ENCODE results near the gene GOSR1. TPM values are rescaled to one million over a fixed set of nuclear protein-coding genes. Genes with fewer than 3 reads are reported as not detected.
A peak's percentile ranks its signal among the peaks of the same experiment; 100 is the strongest.

GOSR1 gene
- total RNA-seq, result 10 to 100 TPM in 3 of 4 donors, 1 to 10 TPM in 1; 9.4 to 69.7 (median 45.3) TPM

DNA sequence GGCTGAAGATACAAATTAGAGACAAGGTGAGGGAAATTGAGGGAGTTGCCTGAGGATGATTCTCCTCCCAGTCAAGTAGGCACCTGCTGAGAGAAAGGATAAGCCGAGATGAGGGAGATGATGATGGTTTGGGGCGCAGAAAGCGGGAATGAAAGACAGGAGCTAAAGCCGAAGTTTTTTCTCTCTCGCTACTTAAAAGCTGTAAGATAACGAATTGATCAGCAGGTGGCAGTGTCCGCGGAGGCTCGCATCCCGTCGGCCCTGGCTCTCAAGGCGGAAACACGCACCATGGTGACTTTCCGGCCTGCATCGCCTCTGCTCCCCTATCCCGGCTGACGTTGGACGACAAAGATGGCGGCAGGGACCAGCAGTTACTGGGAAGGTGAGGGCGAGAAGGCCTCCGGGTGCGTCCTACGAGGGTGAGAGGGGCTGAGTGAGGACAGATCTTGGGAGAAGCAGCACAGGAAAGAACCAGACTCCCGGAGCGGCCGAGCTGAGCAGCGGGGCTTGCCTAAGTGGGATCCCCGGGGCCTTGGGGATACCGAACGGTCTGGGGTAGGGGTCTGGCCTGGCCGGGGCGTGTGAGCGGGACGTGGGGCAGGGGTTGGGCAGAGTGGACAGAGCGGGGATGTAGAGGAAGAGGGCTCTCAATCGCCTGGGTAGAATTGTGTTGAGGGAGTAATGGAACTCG, at the start of gene GOSR1:
Gene GOSR1, plus strand, starts transcription at position 326 of the 691 bp plus-strand sequence. Its CDS starts 26 bp downstream, at position 352.
- H3K4me1 ChIP-seq, result peaks cover 0 to 3% of the 10 kb centered on the region in 2 donors
- intact Hi-C loops (cut with DNase I; ENCODE audit: low total_unique reads), result no loop called here
- DNase-seq, result peak; percentile 91 to 93
- no peaks in the 10 kb centered on the region for H3K9me3 ChIP-seq
- peak within 1 kb of the TSS; percentile 84 to 88 for H3K4me3 ChIP-seq
- H3K36me3 ChIP-seq, result no peaks in the 10 kb centered on the region
- TF ChIP-seq POLR2A (IDR thresholded peaks at IDR 0.05) (peak; percentile 40 to 41), CTCF (IDR thresholded peaks at IDR 0.05) (peak; percentile 78 to 89 (median 84))
- peak within 1 kb of the TSS; percentile 93 for H3K27ac ChIP-seq
- H3K27me3 ChIP-seq, result no peaks in the 10 kb centered on the region

DNA sequence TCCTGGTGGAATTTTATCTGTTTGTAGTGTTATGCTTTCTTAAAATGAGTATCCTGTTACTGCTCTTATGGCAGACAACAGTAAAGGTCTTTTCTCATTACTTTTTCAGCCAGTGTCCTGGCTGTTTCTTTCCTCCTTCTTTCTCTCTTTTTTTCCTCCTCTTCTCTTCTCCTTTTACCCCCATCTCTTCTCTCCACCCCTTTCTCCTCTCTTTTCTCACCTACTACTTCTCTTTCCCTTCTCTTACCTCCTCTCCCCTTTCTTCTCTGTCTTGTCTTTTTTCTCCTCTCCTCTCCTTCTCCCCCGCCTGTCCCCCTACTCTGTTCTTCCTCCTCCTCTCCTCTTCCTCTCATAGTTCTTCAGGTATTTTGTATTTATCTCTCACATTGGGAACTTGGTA, 49.6 kb upstream of the GOSR1 start:
- Histone ChIP-seq H3K27me3 (no peaks in the 10 kb centered on the region), H3K9me3 (no peaks in the 10 kb centered on the region), H3K36me3 (no peaks in the 10 kb centered on the region), H3K27ac (peak overlapping the region in 1 of 2 donors; percentile 85), H3K4me3 (no peak overlapping the region), H3K4me1 (peaks cover 0 to 14% of the 10 kb centered on the region in 2 donors)
- intact Hi-C loops (cut with DNase I; ENCODE audit: low total_unique reads), result no loop called here
- TF ChIP-seq CTCF (IDR thresholded peaks at IDR 0.05) (no peak), POLR2A (IDR thresholded peaks at IDR 0.05) (no peak)
- DNase-seq, result no peak

- no peak for DNase-seq
- TF ChIP-seq POLR2A (IDR thresholded peaks at IDR 0.05), result no peak
- TF ChIP-seq CTCF (IDR thresholded peaks at IDR 0.05), result no peak
- H3K36me3 ChIP-seq, result no peaks in the 10 kb centered on the region
- intact Hi-C loops (cut with DNase I; ENCODE audit: low total_unique reads), result no loop called here
- H3K27ac ChIP-seq, result peak overlapping the region; percentile 66 to 85
- no peak overlapping the region for H3K4me3 ChIP-seq
- peaks cover 0 to 14% of the 10 kb centered on the region in 2 donors for H3K4me1 ChIP-seq
- no peaks in the 10 kb centered on the region for H3K27me3 ChIP-seq
- H3K9me3 ChIP-seq, result no peaks in the 10 kb centered on the region
These were observed 48.1 kb upstream of the GOSR1 start for GRCh38 chr17:30429155-30429554.

DNA sequence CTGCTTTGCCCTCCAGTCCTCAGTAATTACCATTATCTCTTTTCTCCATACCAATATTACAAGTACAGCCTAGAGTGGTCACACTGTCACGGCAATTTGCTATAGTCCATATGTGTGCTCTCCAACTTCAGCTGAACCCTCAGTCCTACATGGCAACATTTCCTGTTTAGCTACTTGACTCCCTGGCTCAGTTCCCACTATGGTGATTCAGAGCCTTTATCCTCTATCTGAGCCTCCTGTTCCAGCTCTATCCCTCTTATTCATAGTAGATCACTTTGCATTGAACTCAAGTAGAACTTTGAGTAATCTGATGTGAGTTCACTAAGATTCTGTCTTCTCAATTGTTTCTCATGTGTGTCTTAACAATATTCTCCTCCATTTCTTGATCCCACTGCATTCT, 43.7 kb upstream of the GOSR1 start:
- Histone ChIP-seq H3K27ac (no peak overlapping the region), H3K9me3 (no peaks in the 10 kb centered on the region), H3K27me3 (no peaks in the 10 kb centered on the region), H3K4me1 (peaks cover 0 to 14% of the 10 kb centered on the region in 2 donors), H3K4me3 (no peak overlapping the region), H3K36me3 (no peaks in the 10 kb centered on the region)
- TF ChIP-seq CTCF (IDR thresholded peaks at IDR 0.05), result no peak
- TF ChIP-seq POLR2A (IDR thresholded peaks at IDR 0.05), result no peak
- no peak for DNase-seq
- intact Hi-C loops (cut with DNase I; ENCODE audit: low total_unique reads), result no loop called here

DNA sequence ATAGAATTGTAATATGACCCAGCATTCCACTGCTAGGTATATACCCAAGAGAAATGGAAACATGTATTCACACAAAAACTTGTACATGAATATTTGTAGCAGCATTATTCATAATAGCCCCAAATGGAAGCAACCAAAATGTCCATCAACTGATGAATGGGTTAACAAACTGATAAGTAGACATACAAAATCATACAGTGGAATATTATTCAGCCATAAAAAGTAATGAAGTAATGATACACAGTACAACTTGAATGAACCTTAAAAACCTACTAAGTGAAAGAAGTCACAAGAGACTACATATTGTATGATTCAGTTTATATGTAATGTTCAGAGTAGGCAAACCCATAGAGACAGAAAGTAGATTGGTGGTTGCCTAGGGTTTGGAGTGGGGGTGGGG, 40.5 kb upstream of the GOSR1 start:
- H3K36me3 ChIP-seq, result no peaks in the 10 kb centered on the region
- no peaks in the 10 kb centered on the region for H3K27me3 ChIP-seq
- TF ChIP-seq POLR2A (IDR thresholded peaks at IDR 0.05) (no peak), CTCF (IDR thresholded peaks at IDR 0.05) (no peak)
- H3K27ac ChIP-seq, result no peak overlapping the region
- no peak for DNase-seq
- H3K9me3 ChIP-seq, result no peaks in the 10 kb centered on the region
- H3K4me3 ChIP-seq, result no peak overlapping the region
- intact Hi-C loops (cut with DNase I; ENCODE audit: low total_unique reads), result no loop called here
- no peaks in the 10 kb centered on the region for H3K4me1 ChIP-seq
